HG03175 (cell line): ENCODE measurements around the gene THRAP3.
"Not testable (repeated sequence)": the region's sequence is repeated elsewhere in the genome, so short reads cannot be mapped to it uniquely, and the experiment has no call there.

ENCODE experiments used
- ATAC-seq: cut with Tn5 transposase; IDR thresholded peaks from one replicate; pipeline ENCODE4 v1.9.1; 2021; ENCODE audit warnings: mild to moderate bottlenecking, moderate library complexity; ENCODE audit not compliant: unreplicated experiment

The THRAP3 gene

DNA sequence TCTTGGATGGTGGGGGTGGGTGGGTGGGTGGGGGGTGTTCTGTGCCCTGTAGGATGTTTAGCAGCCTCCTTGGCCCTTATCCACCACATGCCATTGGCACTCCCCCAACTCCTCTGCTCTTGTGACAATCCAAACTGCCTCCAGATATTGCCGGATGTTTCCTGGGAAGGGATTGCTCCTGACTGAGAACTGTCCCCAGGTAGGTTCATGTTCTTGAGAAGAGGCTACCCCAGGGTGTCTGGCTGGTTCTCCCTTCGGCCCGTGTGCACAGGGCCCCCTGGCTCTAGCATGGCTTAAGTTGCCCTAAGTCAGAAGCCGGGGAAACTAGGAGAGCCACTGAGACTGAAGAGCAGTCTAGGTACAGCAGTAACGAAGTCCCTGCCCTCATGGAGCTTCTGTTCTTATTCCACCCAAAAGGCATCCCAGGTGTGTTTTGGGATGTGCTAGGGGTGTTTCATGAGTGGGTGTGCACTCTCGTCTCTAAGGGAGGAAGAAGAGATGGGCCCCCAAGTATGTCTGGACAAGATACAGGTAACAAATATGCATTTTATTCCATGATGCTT, 19.8 kb upstream of the THRAP3 start:
- ATAC-seq = no peak

DNA sequence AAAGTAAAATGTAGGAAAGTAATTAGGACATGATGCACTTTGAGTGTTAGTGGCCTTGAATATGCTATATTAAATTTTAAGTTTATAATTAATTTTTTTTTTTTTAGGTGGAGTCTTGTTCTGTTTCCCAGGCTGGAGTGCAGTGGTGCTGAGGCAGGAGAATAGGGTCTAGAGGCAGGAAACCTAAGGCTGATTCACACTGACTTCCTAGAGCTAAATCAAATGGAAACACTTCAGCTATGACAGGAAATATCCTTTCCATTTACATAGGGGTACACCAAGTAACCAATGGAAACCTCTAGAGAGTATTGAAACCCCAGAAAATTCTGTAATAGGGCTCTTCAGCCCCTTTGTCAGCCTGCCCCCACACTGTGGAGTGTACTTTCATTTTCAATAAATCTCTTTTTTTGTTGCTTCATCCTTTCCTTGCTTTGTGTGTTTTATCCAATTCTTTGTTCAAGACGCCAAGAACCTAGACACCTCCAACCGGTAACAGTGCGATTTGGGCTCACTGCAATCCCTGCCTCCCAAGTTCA, 17.9 kb upstream of the THRAP3 start:
- no peak for ATAC-seq

DNA sequence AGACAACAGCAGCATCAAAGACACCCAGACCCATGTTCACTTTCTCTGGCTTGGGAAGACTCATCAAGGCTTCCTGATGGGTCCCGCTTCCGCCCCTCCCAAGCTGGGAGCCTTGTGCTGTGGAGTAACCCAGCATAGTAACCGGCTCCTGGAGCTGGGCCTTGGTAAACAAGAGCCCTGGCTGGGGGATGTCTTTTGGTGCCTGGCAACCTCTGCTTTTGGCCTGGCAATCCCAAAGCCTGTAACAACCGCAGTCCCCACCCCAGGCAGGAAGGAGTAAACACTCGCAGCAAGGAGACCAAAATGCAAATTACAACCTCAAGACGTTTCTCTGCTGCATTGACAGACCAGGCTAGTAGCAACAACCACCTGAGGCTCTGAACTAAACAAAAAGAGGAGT, 16.9 kb upstream of the THRAP3 start:
- no peak for ATAC-seq

DNA sequence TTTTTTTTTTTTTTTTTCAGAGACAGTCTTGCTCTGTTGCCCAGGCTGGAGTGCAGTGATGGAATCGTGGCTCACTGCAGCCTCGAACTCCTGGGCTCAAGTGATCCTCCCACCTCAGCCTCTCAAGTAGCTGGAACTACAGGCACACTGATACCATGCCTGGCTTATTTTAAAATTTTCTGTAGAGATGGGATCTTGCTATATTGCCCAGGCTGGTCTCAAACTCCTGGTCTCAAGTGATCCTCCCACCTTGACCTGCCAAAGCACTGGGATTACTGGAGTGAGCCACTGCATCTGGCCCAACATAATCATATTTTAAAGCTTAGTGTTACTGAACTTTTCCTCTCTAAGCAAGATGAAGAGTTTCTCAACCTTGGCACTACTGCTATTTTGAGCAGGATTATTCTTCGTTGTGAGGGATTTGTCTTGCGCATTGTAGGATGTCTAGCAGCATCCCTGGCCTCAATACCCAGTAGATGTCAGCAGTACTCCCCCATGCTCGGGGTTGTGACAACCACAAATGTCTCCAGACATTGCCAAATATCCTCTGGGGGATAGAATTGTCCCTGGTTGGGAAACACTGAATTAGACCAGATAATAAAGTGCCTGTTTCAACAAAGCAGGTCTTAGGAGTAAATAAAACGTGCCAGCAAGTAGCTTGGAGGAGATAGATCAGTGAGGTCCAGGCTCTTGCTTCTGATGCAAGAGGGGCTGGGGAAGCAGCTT, 15.1 kb upstream of the THRAP3 start:
- ATAC-seq = no peak

DNA sequence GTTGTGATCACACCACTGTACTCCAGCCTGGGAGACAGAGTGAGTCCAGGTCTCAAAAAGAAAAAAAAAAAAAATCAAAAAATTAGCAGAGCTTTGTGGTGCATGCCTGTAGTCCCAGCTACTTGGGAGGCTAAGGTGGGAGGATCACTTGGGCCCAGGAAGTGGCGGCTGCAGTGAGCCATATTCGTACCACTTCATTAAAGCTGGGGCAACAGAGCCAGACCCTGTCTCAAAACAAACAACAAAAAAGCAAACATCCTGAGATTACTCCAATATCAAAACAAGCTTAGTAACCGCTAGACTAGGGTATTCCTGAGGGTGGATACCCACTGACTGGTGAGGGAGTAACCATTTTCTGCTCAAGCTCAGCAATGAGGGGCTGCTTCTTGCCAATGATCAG, 12.9 kb upstream of the THRAP3 start:
- ATAC-seq = no peak

DNA sequence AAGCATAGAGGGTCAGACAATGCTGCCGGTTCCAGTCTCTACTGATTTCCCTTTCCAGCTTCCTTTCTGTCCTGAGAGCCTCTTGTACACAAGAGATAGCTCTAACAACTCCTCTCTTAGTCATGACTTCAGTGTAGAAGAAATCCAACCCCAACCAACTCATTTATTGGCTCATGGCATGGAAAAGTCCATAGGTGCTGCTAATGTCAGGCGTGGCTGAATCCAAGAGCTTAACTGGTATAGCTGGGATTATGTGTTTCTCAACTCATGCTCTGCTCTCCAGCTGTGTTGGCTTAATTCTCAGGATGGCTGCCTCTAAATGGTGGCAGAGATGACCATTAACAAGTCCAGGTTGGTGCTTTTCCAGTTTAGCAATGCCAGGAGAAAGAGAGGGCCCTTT, 12.4 kb upstream of the THRAP3 start:
- ATAC-seq = no peak

DNA sequence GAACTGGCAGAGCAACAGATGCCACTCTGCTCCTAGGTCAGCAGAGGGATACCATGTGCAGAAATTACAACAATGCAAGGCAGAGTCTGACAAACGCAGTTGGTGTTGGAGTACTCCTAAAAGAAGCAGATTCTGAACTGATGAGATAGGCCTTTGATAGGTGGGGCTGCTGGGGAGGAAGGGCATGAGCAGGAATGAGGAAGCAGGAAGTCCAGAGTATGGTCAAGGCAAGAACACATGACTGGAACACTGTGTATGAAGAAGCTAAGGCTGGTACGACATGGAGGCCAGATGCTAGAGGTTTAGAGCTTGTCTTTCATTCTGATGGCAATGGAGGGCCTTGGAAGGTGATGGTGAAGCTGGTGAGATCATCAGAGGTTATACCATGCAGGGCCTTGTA, 11.5 kb upstream of the THRAP3 start:
- no peak for ATAC-seq

DNA sequence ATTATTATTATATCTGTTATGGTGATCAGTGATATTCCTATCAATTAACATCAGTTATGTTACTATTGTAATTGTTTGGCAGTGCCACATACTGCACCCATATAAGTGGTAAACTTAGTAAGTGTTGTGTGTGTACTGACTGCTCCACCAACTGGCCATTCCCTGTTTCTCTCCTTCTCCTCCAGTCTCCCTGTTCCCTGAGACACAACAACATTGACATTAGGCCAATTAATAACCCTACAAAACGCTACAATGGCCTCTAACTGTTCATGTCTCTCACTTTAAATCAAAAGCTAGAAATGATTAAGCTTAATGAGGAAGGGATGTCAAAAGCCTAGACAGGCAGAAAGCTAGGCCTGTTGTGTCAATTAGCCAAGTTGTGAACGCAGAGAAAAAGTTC, 6.6 kb upstream of the THRAP3 start:
- no peak for ATAC-seq

DNA sequence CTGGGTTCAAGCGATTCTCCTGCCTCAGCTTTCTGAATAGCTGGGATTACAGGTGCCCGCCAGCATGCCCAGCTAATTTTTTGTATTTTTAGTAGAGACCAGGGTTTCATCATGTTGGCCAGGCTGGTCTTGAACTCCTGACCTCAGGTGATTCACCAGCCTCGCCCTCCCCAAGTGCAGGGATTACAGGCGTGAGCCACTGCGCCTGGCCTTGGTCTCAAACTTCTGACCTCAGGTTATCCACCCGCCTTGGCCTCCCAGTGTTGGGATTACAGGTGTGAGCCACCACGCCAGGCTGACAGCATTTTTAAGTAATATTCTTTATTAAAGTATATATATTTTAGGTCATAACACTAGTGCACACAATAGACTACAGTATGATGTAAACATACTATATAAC, 2.3 kb upstream of the THRAP3 start:
- ATAC-seq = not testable (repeated sequence)

DNA sequence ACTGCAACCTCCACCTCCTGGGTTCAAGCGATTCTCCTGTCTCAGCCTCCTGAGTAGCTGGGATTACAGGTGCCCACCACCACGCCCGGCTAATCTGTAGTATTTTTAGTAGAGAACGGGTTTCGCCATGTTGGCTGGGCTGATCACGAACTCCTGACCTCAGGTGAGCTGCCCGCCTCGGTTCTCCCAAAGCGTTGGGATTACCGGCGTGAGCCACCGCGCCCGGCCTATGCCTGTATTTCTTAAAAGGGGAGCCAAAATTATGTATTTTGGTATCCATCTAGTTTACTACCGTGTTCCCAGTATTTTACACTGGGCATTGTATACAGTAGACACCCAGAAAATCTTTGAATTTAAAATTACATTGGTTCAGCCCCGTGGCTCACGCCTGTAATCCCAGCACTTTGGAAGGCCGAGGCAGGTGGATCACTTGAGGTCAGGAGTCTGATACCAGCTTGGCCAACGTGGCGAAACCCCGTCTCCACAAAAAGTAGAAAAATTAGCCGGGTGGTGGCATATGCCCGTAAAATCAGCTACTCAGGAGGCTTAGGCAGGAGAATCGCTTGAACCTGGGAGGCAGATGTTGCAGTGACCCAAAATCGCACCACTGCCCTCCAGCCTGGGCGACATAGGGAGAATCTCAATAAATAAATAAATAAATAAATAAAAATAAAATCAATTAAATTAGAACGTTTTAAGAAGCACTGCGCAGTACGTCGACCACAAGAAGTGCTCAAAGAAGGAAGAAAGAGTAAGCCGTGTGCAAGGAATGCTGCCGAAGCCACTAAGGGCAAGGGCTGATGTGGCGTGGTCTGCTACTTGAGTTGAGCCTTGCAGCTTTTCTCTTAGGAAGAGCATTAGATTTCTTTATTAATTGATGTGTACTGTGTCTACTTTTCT, 1.5 kb upstream of the THRAP3 start:
- ATAC-seq = no peak

DNA sequence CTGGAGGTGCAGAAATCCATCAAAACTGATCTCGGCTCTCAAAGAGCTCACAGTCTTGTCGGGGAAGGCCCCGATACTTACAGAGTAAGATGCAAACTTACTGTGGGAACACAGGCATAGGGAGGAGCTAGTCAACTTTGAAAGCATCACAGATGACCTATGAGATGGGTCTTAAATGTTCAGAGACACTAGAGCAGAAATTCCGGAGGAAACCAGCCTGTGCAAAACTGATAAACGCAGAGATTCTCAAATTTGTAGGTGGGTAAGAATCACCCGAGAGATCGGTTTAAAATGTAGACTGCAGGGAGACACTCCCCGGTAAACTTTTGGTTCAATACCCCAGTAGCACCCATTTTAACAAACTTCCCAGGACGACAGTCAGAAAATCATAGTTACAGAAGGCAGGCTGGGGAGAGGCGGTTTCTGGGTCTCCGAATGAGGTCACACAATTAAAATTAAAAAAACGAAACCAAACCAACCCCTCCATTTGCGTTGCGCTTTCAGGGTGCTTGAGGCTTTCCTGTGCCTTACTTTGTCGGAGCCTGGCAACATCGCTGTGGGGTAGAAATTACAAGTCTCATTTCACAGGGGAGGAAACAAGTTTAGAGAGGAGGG, 755 bp upstream of the THRAP3 start:
- ATAC-seq = peak; percentile 14

DNA sequence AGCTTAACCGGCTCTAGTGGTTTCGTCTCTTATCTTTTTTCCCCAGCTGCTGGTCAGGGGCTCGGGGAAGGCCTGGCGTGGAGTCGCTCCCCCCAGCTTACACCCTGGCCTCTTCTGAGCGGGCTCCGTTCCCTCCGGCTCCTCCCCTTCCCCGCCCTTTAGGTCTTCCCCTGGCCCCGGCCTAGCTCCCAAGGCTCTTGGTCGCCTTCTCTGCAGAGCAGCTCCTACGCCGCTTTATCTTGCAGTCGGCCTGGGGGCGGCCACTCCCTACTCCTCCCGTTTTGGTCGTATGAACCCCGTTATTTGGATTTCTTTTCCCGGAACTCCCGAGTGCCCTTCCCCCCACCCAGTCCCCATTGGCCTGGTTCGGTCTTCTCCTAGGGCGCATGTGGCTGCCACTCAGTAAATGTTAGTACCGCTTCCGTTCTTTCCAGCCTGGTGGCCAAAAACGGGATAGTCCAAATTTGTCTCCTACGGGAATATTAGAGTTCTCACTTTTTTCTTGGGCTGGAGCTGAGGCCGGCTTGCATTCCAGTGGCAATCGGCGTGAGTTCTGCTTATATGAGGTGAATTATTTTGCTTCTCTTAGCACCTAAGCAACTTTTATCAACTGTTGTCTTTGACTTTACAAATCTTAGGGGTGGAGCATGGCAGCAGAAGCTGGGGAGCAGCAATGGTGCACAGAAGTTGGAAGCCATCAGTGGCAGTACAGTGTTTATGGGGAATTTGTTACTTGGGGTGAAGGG, 467 bp downstream of the THRAP3 start:
- peak; percentile 54 for ATAC-seq

DNA sequence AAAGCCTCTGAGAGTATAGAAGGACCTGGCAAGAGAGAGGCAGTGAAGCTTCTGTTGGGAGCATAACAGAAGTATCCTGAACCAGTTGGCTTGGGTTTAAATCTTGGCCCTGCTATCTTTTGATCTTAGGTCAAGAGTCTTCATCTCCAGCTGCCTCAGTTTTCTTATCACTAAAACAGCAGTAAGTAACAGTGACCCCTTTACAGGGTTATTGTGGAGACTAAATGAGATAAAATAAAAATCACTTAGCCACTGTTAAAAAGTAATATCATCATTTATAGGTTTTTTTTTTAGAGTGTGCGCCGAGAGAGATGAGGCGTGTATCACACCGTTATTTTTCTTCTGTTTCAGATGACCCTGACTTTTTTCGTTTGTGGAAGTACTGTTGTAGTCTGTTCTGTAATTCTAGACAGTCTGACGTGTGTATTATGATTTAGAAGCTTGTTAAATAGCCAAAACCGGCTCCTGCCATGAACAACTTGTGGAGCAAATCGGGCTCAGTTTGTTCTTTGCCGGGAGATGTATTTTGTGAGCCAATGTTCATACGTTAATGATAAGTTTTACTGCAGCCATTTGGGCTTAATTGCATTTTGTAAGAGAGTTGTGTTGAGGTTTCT, 1.1 kb downstream of the THRAP3 start:
- ATAC-seq = no peak

DNA sequence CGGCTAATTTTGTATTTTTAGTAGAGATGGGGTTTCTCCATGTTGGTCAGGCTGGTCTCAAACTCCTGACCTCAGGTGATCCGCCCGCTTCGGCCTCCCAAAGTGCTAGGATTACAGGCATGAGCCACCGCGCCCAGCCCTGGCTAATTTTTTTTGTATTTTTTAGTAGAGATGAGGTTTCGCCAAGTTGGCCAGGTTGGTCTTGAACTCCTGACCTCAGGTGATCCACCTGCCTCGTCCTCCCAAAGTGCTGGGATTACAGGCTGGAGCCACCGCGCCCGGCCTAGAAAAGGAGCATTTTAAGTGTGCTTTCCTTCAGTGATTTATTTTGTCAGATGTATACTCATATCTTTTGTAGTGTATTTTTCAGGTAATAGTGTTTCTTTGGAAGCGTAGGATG, 6.0 kb downstream of the THRAP3 start:
- ATAC-seq = not testable (repeated sequence)

DNA sequence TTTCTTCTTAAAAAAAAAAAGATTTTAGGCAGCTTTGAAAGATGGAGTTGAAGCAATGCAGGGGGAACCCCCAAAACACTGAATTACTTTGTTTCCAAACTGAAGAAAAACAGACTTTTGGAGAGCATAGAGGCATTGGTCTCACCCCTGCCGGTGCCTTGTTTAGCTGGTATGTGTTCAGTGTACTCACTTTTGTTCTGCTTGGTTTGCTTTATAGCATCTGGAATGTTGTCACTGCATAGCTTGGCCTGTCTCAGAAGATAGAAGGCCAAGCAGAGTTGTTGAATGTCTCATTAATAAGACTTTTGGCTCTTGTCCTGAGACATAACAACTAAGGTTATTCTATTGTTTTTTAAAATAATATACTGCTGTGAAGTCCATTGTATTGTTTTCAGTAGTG, 6.9 kb downstream of the THRAP3 start:
- no peak for ATAC-seq

DNA sequence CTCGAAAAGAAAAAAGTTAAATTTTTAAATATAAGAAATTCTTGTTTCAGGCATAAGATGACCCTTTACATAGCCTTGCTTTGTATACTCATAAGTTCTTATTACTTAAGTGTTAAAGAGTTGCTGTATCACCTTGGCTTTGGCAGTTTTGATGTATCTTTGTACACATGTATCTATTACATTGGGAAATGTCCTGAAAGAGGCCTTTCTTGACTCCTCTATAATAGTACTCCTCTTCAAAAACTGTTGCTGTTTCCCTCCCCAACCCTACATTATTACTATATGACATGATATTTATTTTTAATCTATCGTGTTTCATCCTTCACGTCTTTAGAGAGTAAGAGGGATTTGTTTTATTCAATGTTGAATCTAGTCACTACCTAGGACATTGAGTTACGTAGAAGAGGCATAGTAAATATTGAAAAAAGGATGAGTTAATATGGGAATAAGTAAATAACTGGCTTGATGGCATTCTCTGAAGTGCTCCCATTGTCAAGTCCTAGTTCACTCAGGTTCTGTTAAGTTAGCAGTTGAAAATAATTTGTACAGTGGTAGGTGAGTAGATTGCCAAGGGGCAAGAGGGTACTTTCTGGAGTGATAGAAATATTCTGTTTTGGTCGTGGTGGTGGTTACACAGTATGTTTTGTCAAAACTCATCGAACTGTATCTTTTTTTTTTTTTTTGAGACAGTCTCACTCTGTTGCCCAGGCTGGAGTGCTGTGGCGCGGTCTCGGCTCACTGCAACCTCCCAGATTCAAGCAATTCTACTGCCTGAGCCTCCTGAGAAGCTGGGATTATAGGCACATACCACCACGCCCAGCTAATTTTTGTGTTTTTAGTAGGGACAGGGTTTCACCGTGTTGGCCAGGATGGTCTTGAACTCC, 8.2 kb downstream of the THRAP3 start:
- no peak for ATAC-seq

DNA sequence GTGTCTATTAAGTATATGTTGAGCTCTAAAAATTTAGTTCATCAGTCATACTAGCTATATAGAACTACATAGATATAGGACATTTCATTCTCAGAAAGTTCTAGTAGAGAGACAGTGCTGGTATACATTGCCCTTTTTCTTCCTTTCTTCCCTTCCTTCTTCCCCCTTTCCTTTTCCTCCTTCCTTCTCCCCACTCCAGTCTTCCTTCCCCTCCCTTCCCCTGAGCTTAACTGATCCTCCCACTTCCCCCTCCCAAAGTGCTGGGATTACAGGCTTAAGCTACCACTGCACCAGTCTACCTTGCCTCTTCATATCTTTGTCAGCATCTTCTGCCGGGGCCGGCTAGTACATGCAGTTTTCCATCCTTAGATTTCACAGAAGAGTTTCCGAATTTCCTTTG, 12.1 kb downstream of the THRAP3 start:
- ATAC-seq = no peak

DNA sequence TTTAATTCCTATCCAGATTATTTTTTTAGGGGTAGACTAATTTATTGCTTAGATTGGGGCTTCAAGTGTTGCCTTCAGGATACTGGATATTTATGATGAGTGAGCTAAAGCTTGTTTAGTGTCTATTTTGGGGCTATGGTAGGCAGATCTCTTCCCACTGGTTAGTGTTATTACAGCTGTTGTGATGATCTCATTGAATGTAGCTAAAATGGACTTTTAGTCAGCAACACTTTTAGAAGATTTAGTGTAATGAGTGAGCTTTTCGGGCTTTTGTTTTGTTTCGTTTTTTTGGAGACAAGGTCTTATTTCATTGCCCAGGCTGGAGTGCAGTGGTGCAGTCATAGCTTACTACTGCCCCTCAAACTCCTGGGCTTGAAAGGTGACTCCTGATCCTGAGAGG, 14.2 kb downstream of the THRAP3 start:
- no peak for ATAC-seq

DNA sequence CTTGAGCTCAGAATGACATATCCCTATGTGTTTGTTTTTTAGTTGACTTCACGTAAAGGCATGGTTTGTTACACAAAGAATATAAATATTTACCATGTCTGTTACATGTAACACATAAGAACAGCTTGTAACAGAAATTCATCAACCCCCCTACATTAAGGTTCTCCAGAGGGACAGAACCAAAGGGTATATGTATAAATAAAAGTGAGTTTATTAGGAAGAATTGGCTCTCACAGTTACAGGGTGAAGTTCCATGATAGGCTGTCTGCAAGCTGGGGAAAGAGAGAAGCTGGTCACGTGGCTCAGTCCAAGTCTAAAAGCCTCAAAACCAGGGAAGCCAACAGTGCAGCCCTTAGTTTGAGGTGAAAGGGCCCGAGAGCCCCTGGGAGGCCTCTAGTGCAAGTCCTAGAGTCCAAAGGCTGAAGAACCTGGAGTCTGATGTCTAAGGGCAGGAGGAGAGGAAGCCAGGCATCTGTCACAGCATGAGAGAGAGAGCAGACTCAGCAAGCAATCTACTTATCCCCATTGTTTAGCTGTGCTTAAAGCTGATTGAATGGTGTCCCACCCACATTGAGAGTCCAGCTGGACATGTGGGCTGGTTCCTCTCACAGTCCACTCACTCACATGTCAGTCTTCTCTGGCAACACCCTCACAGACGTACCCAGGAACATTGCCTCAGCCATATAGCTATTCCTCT, 15.8 kb downstream of the THRAP3 start:
- no peak for ATAC-seq
